ENCODE data around the gene ENPP7. TPM values are rescaled to one million over a fixed set of nuclear protein-coding genes. Genes with fewer than 3 reads are reported as not detected.

Gene ENPP7, protein sequence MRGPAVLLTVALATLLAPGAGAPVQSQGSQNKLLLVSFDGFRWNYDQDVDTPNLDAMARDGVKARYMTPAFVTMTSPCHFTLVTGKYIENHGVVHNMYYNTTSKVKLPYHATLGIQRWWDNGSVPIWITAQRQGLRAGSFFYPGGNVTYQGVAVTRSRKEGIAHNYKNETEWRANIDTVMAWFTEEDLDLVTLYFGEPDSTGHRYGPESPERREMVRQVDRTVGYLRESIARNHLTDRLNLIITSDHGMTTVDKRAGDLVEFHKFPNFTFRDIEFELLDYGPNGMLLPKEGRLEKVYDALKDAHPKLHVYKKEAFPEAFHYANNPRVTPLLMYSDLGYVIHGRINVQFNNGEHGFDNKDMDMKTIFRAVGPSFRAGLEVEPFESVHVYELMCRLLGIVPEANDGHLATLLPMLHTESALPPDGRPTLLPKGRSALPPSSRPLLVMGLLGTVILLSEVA
- 0.89 TPM for polyA plus RNA-seq

DNA sequence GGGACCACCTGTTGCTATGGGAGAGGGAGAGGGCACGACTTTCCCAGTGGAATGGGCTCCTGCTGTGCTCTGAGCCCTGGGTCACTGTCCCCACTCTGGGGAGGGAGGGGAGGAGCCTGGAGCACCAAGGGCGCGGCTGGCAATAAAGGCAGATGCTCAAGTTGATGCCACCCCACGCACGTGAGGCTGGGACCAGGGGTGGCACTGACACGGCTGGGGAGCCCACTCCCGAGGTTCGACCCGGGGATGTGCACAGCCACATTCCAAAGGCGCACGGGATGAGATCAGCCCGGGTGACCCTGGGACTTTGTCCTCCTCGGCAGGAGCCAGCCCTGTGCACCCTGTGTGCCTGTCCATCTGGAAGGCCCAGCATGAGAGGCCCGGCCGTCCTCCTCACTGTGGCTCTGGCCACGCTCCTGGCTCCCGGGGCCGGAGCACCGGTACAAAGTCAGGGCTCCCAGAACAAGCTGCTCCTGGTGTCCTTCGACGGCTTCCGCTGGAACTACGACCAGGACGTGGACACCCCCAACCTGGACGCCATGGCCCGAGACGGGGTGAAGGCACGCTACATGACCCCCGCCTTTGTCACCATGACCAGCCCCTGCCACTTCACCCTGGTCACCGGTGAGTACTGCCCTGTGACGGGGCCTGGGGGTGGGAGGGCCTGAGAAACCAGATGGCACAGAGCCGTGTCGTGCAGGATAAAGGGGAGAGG is at the start of gene ENPP7:
Gene ENPP7, plus strand, starts transcription at position 175 of the 715 bp plus-strand sequence. Its CDS starts 197 bp downstream, at position 372.
- Mint-ChIP-seq H3K27me3 (no peaks in the 10 kb centered on the region), H3K4me3 (peak within 1 kb of the TSS in 2 of 4 donors; percentile 94 to 99), H3K9me3 (no peaks in the 10 kb centered on the region), H3K36me3 (peaks cover 4% of the 10 kb centered on the region), H3K27ac (peak within 1 kb of the TSS in 1 of 3 donors; percentile 91), H3K4me1 (peaks cover 19 to 39% (median 35%) of the 10 kb centered on the region in 3 donors)

DNA sequence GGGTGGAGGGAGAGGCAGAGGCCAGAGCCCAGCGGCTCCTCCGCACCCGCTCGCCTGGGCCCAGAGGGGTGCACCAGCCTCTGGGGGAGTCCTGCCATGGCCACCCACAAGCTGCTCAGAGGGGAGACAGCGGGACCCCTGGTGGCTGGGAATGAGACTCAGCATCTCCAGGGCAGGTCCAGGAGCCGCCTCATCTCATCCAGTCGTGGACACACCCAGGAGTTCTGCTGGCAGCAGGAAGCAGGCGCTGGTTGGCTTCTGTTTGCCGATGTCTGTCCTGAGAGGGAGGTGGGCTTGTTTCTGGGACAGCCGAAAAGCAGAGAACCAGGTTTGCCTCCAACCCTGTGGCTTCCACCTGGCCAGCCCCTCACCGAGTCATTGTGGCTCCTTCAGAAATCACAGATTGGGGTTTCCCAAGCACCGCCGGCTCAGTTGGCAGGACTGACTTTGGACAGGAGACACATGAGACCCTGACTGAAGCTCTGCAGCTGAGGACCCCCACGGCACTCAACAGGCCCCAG is 49.6 kb upstream of the ENPP7 start:
- H3K4me3 Mint-ChIP-seq, result no peak overlapping the region
- H3K9me3 Mint-ChIP-seq, result peaks cover 0 to 2% (median 0%) of the 10 kb centered on the region in 3 donors
- H3K4me1 Mint-ChIP-seq, result no peaks in the 10 kb centered on the region
- H3K27me3 Mint-ChIP-seq, result peaks cover 17% of the 10 kb centered on the region
- no peaks in the 10 kb centered on the region for H3K36me3 Mint-ChIP-seq
- H3K27ac Mint-ChIP-seq, result no peak overlapping the region

DNA sequence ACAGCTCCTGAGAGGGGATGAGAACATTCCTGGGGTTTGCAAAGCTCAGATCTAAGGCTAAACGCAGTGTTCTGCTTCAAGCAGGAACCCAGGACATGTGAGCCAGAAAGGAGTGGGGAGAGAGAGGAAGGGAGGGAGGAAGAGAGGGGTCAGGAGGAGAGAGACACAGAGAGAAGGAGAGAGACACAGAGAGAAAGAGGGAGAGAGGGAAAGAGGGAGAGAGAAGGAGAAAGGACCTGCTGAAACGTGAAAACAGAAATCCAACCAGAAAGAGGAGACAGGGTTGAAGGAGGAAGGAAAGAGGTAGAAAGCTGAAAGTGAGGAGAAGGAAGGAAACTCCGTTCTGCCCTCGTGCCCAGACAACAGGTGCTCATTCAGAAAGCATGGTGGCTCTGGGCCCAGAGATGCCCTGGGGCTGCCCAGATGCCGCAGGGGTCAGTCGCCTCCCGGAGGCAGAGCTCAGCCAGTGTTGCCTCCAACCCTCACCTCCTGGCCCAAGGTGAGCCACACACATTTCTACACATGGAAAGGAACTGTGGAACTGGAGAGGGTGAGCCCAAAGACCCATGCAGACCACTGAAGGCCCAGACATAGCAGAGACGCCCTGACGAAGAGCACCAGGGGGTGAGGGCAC is 49.0 kb upstream of the ENPP7 start:
- Mint-ChIP-seq H3K27me3 (peaks cover 17% of the 10 kb centered on the region), H3K36me3 (no peaks in the 10 kb centered on the region), H3K27ac (no peak overlapping the region), H3K9me3 (peaks cover 0 to 2% (median 0%) of the 10 kb centered on the region in 3 donors), H3K4me1 (no peaks in the 10 kb centered on the region), H3K4me3 (peak overlapping the region in 1 of 4 donors; percentile 54)

DNA sequence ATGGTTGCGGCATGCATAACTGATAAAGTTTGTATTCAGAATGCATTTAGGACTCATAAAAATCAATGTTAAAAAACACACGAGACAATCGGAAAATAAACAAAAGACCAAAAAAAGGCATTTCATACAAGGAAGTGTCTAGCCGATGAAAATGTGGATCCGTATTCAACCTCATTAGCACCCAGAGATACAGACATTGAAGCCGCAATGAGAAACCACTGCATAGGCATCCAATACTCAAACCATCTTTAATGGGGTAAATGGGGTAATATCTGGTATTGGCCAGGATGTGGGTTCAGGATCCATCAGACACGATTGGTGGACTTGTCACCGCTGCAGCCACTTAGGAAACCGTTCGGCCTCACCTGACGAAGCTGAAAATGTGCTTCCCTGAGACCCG is 47.4 kb upstream of the ENPP7 start:
- Mint-ChIP-seq H3K9me3 (peaks cover 0 to 3% (median 0%) of the 10 kb centered on the region in 3 donors), H3K4me1 (no peaks in the 10 kb centered on the region), H3K36me3 (no peaks in the 10 kb centered on the region), H3K27ac (no peak overlapping the region), H3K4me3 (peak overlapping the region in 1 of 4 donors; percentile 33), H3K27me3 (peaks cover 19% of the 10 kb centered on the region)

DNA sequence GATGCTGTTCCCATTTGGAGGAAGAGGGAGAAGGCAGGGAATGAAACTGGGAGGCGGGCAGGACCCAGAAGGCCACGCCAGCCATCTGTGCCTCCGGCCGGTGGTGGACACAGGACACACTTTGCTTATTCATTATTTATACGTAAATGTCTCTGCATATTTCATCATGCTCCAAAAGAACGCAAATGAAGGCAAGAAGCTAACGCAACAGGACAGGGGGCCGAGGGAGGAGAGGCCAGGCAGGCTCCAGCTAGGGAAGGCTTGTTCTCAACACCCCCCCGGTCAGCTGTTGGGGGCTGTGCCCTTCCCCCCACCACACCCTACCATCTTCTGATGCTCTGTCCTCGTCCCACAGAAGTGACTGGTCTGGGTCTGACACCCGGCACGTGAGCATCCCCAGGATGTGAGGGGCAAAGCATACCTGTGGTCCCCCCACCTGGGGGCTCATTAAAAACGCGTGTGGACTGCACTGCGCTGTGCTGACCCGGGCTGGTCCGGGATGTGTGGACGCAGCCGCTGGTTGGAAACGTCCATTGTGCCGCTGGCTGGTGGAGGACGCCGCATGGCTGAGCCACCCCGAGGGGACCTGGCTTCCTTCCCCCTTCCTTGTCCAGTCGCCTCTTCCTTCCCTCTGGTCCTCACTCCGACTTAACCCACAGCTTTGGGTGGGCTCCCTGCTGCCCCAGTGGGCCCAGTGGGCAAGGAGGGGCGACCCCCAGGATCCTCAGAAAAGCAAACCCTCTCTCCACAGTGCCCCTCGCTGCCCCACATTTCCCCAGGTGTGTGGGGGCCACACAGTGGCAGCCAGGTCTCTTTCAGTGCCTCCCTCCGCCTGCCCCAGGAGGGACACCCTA is 46.4 kb upstream of the ENPP7 start:
- H3K27me3 Mint-ChIP-seq, result peaks cover 19% of the 10 kb centered on the region
- H3K4me3 Mint-ChIP-seq, result no peak overlapping the region
- H3K27ac Mint-ChIP-seq, result no peak overlapping the region
- H3K36me3 Mint-ChIP-seq, result no peaks in the 10 kb centered on the region
- no peaks in the 10 kb centered on the region for H3K4me1 Mint-ChIP-seq
- H3K9me3 Mint-ChIP-seq, result peaks cover 0 to 3% (median 0%) of the 10 kb centered on the region in 3 donors

DNA sequence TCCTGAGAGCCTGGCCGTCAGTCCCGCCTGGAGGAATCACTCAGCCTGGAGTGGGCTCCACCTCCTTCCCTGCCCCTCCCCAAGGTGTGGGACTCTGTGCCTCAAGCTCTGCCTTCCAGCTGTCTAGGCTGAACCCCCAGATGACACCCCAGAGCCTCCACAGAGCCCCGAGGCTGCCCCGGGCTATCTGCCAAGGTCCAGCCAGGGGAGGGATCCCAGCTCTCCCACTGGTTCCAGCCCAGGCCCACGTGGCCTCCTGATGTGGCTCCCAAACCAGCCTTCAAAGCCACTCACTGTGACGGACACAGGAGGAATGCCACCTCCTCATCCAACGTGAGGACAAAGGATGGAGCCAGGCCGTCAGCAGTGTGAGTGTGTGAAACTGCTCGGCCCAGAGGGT is 45.6 kb upstream of the ENPP7 start:
- Mint-ChIP-seq H3K9me3 (peaks cover 0 to 1% (median 0%) of the 10 kb centered on the region in 3 donors), H3K27me3 (peaks cover 16% of the 10 kb centered on the region), H3K27ac (no peak overlapping the region), H3K4me1 (no peaks in the 10 kb centered on the region), H3K36me3 (no peaks in the 10 kb centered on the region), H3K4me3 (no peak overlapping the region)

DNA sequence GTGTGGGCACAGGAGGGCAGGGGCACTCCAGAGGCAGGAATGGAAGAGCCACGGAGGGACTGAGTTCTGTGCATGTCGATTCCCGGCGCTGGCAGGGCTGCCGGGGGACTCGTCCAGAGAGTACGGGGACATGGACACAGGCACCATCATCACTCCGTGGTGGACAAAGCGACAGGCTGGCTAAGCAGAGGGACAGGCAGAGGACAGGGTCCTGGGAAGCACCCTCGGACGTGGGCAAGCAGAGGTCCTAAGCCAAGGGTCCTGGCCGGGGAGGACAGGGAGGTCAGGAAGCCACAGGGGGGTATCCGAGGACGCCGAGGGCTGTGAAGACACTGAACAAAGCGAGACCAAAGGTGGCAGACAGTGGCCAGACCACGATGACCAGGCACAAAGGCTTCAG is 44.3 kb upstream of the ENPP7 start:
- Mint-ChIP-seq H3K27ac (no peak overlapping the region), H3K27me3 (peaks cover 19% of the 10 kb centered on the region), H3K4me3 (no peak overlapping the region), H3K4me1 (no peaks in the 10 kb centered on the region), H3K36me3 (no peaks in the 10 kb centered on the region), H3K9me3 (peaks cover 0 to 1% (median 0%) of the 10 kb centered on the region in 3 donors)

DNA sequence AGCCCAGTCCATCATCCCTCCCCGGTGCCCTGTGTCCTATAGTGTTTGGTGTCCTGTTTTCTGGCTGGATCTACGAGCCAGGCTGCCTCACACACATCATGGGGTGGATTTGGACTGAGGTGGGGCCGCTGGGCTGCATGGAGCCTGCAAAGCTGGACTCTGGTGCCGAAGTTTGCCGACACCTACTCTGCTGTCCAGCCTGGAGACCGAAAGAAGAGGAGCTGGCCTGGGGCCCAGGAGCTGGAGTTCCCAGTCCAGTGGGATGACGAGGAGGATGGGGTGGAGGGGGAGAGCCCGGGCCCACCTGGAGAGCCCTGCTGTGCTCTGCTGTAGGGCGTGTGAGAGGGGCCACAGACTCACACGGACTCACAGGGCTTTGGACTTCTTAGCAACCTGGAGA is 40.3 kb upstream of the ENPP7 start:
- Mint-ChIP-seq H3K4me3 (no peak overlapping the region), H3K9me3 (peaks cover 0 to 1% (median 0%) of the 10 kb centered on the region in 3 donors), H3K4me1 (no peaks in the 10 kb centered on the region), H3K36me3 (no peaks in the 10 kb centered on the region), H3K27ac (no peak overlapping the region), H3K27me3 (peaks cover 20% of the 10 kb centered on the region)

DNA sequence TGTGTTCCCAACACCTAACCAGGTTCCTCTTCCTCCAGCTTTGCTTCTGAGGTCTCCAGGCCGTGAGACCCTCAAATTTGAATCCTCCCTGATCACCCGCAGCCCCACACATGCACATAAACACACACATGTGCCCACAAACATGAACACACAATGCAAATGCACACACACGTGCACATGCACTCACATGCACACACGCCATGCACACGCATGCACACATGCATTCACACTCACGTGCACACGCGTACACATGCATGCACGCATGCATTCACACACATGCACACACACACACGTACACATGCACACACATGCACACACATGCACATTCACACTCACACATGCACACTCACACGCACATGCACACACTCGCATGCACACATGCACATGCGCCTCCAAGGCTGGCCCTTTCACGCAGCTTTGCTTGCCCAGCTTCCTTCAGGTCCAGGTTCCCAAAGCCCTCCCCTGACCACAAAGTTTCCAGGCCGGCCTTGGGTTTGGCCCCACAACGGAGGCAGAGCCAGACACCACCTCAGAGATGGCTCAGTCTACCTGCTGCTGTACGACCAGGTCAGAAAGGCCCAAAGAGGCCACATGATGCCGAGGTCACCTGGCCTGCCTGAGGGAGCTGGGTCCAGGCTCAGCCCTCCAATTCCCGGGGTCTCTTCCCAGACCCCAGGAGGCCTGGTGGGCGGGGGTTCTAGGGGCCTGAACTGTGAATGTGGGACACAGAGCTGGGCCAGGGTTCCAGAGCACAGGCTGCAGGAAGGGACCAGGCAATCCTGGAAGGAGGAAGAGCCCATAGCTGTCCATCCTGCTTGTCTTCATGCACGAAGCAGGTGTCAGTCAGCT is 39.5 kb upstream of the ENPP7 start:
- H3K36me3 Mint-ChIP-seq, result no peaks in the 10 kb centered on the region
- H3K4me1 Mint-ChIP-seq, result no peaks in the 10 kb centered on the region
- peaks cover 0 to 1% (median 0%) of the 10 kb centered on the region in 3 donors for H3K9me3 Mint-ChIP-seq
- H3K4me3 Mint-ChIP-seq, result no peak overlapping the region
- no peak overlapping the region for H3K27ac Mint-ChIP-seq
- H3K27me3 Mint-ChIP-seq, result peaks cover 17% of the 10 kb centered on the region

DNA sequence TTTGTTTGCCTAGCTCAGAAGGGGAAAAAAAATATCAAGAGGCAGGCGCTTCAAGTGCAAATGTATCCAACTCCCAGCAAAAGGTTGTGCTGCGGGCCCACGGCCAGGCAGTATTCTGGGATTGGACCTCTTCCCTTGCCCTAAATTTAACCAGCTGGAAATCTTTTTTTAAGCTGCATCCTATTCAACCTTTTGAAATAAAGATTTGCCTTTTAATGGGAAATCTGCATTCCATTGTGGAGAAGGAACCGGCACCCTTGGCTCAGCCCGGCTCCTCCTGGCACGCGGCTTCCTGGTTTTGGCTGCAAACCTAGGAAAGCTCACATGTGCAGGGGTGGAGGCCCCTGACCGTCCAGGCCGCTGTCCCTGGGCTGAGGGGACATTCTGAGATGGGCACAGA is 38.8 kb upstream of the ENPP7 start:
- H3K36me3 Mint-ChIP-seq, result no peaks in the 10 kb centered on the region
- H3K9me3 Mint-ChIP-seq, result peaks cover 0 to 1% (median 0%) of the 10 kb centered on the region in 3 donors
- peaks cover 19% of the 10 kb centered on the region for H3K27me3 Mint-ChIP-seq
- no peak overlapping the region for H3K27ac Mint-ChIP-seq
- no peak overlapping the region for H3K4me3 Mint-ChIP-seq
- peaks cover 0 to 2% (median under 1%) of the 10 kb centered on the region in 3 donors for H3K4me1 Mint-ChIP-seq

DNA sequence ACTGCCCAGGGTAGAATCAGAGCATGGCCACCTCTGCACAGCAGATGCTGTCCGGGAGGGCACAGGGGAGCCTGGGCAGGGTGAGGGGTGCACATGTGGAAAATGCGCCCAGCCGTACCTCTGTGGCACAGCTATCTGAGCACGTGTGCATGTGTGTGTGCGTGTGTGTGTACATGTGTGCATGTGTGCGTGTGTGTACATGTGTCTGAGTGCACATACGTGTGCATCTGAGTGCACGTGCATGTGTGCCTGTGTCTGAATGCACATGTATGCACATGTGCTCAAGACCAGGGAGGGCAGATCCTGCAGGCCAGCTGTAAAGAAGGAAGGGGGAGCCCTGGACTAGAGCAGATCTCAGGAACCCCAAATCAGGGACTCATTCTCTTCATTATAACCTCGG is 37.3 kb upstream of the ENPP7 start:
- Mint-ChIP-seq H3K36me3 (no peaks in the 10 kb centered on the region), H3K27ac (no peak overlapping the region), H3K9me3 (no peaks in the 10 kb centered on the region), H3K4me1 (peaks cover 0 to 7% (median 6%) of the 10 kb centered on the region in 3 donors), H3K27me3 (peaks cover 25% of the 10 kb centered on the region), H3K4me3 (no peak overlapping the region)

DNA sequence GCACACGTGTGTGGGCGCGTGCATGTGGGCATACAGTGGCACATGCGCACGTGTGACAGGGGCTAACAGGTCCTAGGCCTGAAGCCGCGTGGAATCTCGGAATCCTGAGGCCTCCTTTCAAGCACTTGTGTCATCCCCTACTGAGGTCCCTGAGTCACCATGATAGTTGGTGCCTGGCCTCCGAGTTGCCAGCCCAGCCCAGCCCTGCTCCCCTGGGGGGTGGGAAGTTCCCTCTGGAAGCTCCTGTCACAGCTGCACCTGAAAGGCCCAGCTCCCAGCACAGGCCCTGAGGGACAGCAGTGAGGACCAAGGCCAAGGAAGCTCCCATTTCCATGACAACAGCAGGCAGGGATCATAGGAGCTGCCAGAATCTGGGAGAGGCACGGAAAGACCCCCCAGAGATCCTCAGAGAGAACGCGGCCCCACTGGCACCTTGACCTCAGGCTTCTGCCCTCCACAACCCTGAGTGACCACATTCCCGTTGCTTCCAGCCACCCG is 35.4 kb upstream of the ENPP7 start:
- Mint-ChIP-seq H3K36me3 (no peaks in the 10 kb centered on the region), H3K9me3 (no peaks in the 10 kb centered on the region), H3K4me3 (no peak overlapping the region), H3K27me3 (peaks cover 24% of the 10 kb centered on the region), H3K4me1 (peaks cover 0 to 7% (median 6%) of the 10 kb centered on the region in 3 donors), H3K27ac (no peak overlapping the region)
